Stimulated activated CD4-positive, alpha-beta T cell treated with anti-CD3 and anti-CD28 coated beads, TNF-alpha, amount 100 ng/mL, for 4 hours (primary cell): ENCODE data around the gene GABRR2.

Experiments
- DNase-seq, 3 experiments: peaks; one replicate each; pipeline ENCODE4 v3.0.0-alpha.2; 2020; ENCODE audit warnings: low read depth in 3 of 3

GABRR2 gene

GRCh38 chr6:89315249-89315885, at the start of gene GABRR2:
TSS of gene GABRR2 (minus strand) at chr6:89315299. CDS start at chr6:89315165, 134 bp downstream.
- DNase-seq: no peak

GRCh38 chr6:89364586-89364985, 49.5 kb upstream of the GABRR2 start:
- no peak for DNase-seq

GRCh38 chr6:89361171-89361570, 46.1 kb upstream of the GABRR2 start:
- DNase-seq: no peak

- no peak for DNase-seq
Measured at GRCh38 chr6:89360415-89360999, 45.4 kb upstream of the GABRR2 start.

GRCh38 chr6:89359561-89359960, 44.5 kb upstream of the GABRR2 start:
- DNase-seq: no peak

- DNase-seq: no peak
Measured at GRCh38 chr6:89357390-89357789, 42.3 kb upstream of the GABRR2 start.

- DNase-seq: no peak
Measured at GRCh38 chr6:89356642-89357170, 41.6 kb upstream of the GABRR2 start.

GRCh38 chr6:89355511-89356194, 40.6 kb upstream of the GABRR2 start:
- DNase-seq: no peak

- DNase-seq: no peak
Measured at GRCh38 chr6:89353702-89354392, 38.7 kb upstream of the GABRR2 start.

- DNase-seq: no peak
Measured at GRCh38 chr6:89353118-89353556, 38.0 kb upstream of the GABRR2 start.

- peak; percentile 48 to 53 (median 50) for DNase-seq
Measured at GRCh38 chr6:89352278-89353117, 37.4 kb upstream of the GABRR2 start, which contains the start of gene UBE2J1. TSS of gene UBE2J1 (minus strand) at chr6:89352722. CDS start at chr6:89352569, 153 bp downstream.

GRCh38 chr6:89351671-89352277, 36.7 kb upstream of the GABRR2 start:
- DNase-seq: no peak

GRCh38 chr6:89350281-89350966, 35.3 kb upstream of the GABRR2 start:
- DNase-seq: no peak

GRCh38 chr6:89348372-89348771, 33.3 kb upstream of the GABRR2 start:
- no peak for DNase-seq

GRCh38 chr6:89347825-89348224, 32.7 kb upstream of the GABRR2 start:
- DNase-seq: no peak

GRCh38 chr6:89346433-89346832, 31.3 kb upstream of the GABRR2 start:
- DNase-seq: no peak

GRCh38 chr6:89339565-89339964, 24.5 kb upstream of the GABRR2 start:
- no peak for DNase-seq

GRCh38 chr6:89335164-89335563, 20.1 kb upstream of the GABRR2 start:
- no peak for DNase-seq

GRCh38 chr6:89330910-89331309, 15.8 kb upstream of the GABRR2 start:
- DNase-seq: no peak

- no peak for DNase-seq
Measured at GRCh38 chr6:89328976-89329375, 13.9 kb upstream of the GABRR2 start.
